Fibroblast of the aortic adventitia (primary cell): ENCODE data around the gene NECAB2. TPM values are rescaled to one million over a fixed set of nuclear protein-coding genes. Genes with fewer than 3 reads are reported as not detected.

Experiments
- DNase-seq: peaks from one replicate; pipeline ENCODE4 v3.0.0-alpha.2; 2010; ENCODE audit warnings: low read depth
- H3K4me3 ChIP-seq: 2 replicates; pipeline ENCODE4 v1.5.1; 2011; ENCODE audit warnings: low read depth, mild to moderate bottlenecking, control low read depth, low read length, moderate library complexity
- total RNA-seq: library from RNA; depleted of rRNA; stranded (reverse); fragments of >200 nt; gene quantifications from 2 replicates; pipeline ENCODE4 v1.2.3, GENCODE V29; 2012; ENCODE audit warnings: low replicate concordance
- TF ChIP-seq, protein P1 (sequence below): IDR thresholded peaks from 2 replicates; pipeline ENCODE4 v1.5.1; 2011; ENCODE audit warnings: mild to moderate bottlenecking, low read length, control low read depth, inconsistent platforms; ENCODE audit not compliant: insufficient read depth

Gene NECAB2
- total RNA-seq, 1 donor: 0.18 TPM

DNA sequence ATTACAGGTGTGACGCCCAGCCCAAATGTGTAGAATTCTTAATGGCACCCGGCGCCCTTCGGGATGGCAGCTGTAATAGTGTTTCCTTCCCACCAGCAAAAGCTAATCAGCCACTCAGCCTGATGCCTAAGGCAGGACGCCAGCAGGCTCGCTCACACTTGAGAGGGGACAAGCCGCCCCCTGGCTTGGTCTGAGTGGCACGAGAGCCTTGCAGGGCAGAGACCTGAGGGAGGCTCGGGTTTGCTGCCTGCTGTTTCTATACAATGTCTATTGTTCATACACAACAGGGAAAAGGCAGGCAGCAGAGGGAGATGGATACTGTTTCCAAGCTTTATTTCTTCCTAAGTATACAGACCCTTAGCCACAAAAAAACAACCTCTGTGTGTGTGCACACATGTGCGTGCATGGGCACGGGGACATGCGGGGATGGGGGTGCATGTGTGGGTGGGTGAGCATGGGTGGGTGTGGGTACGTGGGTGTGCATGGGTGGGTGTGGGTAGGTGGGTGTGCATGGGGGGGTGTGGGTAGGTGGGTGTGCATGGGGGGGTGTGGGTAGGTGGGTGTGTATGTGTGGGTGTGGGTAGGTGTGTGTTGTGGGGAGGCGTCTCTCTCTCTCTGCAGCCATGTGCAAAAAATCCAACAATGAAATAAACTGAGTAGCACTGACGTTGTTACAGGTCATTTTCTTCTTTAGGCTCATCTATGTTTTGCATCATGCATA is 64.6 kb downstream of the NECAB2 start:
- H3K4me3 ChIP-seq: no peak overlapping the region
- TF ChIP-seq, protein P1, sequence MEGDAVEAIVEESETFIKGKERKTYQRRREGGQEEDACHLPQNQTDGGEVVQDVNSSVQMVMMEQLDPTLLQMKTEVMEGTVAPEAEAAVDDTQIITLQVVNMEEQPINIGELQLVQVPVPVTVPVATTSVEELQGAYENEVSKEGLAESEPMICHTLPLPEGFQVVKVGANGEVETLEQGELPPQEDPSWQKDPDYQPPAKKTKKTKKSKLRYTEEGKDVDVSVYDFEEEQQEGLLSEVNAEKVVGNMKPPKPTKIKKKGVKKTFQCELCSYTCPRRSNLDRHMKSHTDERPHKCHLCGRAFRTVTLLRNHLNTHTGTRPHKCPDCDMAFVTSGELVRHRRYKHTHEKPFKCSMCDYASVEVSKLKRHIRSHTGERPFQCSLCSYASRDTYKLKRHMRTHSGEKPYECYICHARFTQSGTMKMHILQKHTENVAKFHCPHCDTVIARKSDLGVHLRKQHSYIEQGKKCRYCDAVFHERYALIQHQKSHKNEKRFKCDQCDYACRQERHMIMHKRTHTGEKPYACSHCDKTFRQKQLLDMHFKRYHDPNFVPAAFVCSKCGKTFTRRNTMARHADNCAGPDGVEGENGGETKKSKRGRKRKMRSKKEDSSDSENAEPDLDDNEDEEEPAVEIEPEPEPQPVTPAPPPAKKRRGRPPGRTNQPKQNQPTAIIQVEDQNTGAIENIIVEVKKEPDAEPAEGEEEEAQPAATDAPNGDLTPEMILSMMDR: no peak
- DNase-seq: no peak

DNA sequence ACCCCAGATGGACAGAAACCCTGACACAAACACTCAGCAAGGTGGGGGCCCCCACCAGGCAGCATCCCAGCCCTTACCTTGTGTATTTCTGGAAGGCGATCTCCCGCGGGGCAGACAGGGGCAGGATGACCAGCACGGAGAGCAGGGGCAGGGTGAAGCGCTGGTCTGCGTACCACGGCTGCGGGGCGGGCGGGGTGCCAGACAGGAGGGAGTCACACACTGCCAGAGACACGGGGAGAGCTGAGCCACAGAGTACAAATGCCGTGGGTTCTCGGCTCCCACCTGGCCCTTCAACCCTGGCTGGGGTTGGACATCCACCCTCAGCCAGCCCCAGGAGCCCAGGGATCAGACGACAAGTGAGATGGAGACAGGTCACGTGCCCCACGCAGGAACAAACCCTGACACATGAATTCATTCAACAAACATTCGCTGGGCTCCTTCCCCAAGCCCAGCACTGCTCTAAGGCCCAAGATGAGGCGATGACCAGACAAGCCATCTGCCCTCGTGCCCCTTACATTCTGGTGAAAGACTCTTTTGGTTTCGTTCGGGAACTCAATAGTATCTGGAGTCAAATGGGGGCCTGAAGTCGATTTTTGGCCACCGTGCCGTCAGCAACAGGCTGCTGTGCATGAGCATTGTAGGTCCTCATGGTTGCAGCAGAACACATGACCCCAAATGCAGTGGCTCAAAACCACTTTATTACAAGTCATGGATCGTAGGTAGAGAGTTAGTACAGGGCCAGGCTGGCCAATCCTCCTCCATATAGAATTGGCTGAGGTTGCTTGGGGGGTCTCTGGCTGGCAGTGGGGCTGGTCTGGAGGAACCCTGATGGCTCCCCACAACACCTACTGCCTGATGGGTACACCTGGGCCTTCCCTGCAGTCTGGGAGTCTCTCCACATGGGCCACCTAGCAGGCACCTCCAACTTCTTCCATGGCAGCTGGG is 65.5 kb downstream of the NECAB2 start:
- DNase-seq: no peak
- TF ChIP-seq, protein P1: no peak
- no peak overlapping the region for H3K4me3 ChIP-seq

DNA sequence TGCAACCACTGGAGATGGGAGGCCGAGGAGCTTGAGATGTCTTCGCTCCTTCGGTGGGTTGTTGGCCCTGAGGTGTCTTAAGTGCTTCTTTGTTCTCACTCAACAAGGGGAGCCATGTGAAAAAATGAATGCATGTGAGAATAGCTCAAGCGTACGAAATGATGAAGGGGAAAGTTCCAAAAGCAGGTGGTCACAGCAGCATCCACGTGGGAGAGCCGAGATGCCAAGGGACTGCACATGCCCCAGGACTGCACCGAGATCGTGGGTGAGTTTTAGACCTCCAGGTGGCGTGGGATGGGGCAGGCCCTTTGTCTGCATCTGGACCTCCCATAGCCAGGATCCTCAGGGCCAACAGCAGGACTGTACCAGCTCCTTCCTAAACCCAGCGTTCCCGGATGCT is 66.5 kb downstream of the NECAB2 start:
- TF ChIP-seq, protein P1: no peak
- no peak overlapping the region for H3K4me3 ChIP-seq
- DNase-seq: no peak

DNA sequence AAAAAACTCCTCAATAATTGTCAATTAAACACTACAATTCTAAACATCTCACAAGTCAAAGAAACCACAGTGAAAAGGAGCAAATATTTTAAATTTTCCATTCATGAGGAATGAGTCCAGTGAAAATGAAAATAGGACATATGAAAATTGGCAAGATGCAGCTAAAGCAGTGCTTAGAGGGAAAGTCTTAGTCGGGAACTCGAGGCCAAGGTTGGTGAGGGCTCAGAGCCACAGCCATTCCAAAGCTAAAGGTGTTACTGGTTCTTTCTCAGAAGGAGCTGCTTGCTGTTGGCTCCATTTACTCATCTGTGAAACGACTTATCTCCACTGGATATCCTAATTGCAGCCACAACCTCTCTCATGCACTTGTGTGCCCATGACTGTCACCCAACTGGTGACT is 68.1 kb downstream of the NECAB2 start:
- TF ChIP-seq, protein P1: no peak
- no peak overlapping the region for H3K4me3 ChIP-seq
- no peak for DNase-seq

DNA sequence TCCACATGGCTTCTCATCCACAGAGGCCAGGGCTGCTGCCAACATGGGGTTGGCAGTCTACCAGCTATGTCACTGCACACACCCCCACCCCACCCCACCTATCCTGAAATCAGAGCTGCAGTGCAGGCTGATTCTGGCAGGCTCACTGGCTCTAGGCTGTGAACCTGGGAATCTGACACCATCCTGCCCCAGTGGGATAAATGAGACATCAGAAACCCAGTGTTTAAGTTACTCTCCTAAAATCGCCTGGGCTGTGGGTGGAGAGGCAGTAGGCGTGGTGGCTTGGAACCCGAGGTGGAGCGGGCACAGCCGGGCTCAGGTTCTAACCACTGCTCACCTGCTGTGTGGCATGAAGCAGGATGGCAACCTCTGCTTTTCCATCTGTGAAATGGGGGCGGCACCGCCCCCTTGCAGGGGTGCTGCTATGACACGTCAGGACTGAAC is 69.0 kb downstream of the NECAB2 start:
- H3K4me3 ChIP-seq: no peak overlapping the region
- TF ChIP-seq, protein P1: no peak
- DNase-seq: no peak

DNA sequence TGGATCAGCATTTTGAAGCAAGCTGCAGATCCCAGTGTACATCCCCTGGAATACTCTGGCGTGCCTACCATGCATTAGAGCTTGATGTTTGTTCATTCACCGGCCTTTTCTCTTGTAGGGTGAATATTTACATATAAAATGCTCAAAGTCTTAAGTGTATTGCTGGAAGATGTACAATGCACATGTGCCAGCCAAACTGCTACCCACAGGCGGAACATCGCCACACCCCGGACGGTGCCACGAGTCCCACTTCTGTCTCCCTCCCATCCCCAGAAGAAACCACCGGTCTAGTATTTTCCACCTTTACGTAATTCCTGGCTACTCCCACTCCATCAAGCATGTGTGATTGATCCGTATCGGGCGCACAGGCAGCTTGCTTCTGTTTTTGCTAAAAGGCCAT is 70.4 kb downstream of the NECAB2 start:
- TF ChIP-seq, protein P1: no peak
- DNase-seq: no peak
- H3K4me3 ChIP-seq: no peak overlapping the region
